BJ (cell line): ENCODE measurements around the gene KHSRP. TPM values are rescaled to one million over a fixed set of nuclear protein-coding genes. Genes with fewer than 3 reads are reported as not detected.
A peak's percentile ranks its signal among the peaks of the same experiment; 100 is the strongest.

Experiments used
- CTCF ChIA-PET: fragments of 350-600 bp; formaldehyde crosslinking; extraction: SDS; loops from one replicate; lab custom pipeline; 2021; ENCODE audit warnings: antibody characterized with exemption, inconsistent platforms; lab: Yijun Ruan, JAX
- POLR2A ChIA-PET: fragments of 300-600 bp; sonication (Branson Sonifier 250); formaldehyde crosslinking; extraction: SDS; loops from one replicate; lab custom pipeline; 2021; ENCODE audit warnings: antibody characterized with exemption; lab: Charles Lee
- DNase-seq: peaks from one replicate; pipeline ENCODE4 v3.0.0-alpha.2; 2011; ENCODE audit warnings: low read depth
- H3K27me3 ChIP-seq: 2 replicates; pipeline ENCODE4 v1.6.0; 2011; ENCODE audit warnings: low read length; ENCODE audit not compliant: control insufficient read depth, insufficient read depth
- H3K36me3 ChIP-seq: 2 replicates; pipeline ENCODE4 v1.5.1; 2011; ENCODE audit warnings: low read length; ENCODE audit not compliant: control insufficient read depth, insufficient read depth
- H3K4me3 ChIP-seq: 2 replicates; pipeline ENCODE4 v1.5.1; 2011; ENCODE audit warnings: low read depth, mild to moderate bottlenecking, control low read depth, low read length
- polyA plus RNA-seq: library from polyadenylated mRNA; depleted of rRNA; stranded (reverse); fragments of >200 nt; gene quantifications from 2 replicates; pipeline ENCODE4 v1.2.3, GENCODE V29; 2011
- TF ChIP-seq, protein P1 (sequence below): IDR thresholded peaks from 2 replicates; pipeline ENCODE4 v1.5.1; 2011; ENCODE audit warnings: low read depth, mild to moderate bottlenecking, control low read depth, inconsistent platforms, low read length, moderate library complexity; ENCODE audit not compliant: insufficient read depth

The KHSRP gene
- polyA plus RNA-seq, 1 experiment, result 68.7 TPM

- TF ChIP-seq, protein P1, sequence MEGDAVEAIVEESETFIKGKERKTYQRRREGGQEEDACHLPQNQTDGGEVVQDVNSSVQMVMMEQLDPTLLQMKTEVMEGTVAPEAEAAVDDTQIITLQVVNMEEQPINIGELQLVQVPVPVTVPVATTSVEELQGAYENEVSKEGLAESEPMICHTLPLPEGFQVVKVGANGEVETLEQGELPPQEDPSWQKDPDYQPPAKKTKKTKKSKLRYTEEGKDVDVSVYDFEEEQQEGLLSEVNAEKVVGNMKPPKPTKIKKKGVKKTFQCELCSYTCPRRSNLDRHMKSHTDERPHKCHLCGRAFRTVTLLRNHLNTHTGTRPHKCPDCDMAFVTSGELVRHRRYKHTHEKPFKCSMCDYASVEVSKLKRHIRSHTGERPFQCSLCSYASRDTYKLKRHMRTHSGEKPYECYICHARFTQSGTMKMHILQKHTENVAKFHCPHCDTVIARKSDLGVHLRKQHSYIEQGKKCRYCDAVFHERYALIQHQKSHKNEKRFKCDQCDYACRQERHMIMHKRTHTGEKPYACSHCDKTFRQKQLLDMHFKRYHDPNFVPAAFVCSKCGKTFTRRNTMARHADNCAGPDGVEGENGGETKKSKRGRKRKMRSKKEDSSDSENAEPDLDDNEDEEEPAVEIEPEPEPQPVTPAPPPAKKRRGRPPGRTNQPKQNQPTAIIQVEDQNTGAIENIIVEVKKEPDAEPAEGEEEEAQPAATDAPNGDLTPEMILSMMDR, result no peak
- no peak for DNase-seq
Observed at GRCh38 chr19:6413291-6413690, 11.3 kb downstream of the KHSRP start.

GRCh38 chr19:6412447-6413091, 12.0 kb downstream of the KHSRP start:
- POLR2A ChIA-PET, result no interaction called here
- Histone ChIP-seq H3K36me3 (peaks cover 31% of the 10 kb centered on the region), H3K4me3 (no peak overlapping the region), H3K27me3 (no peaks in the 10 kb centered on the region)
- DNase-seq, result no peak
- TF ChIP-seq, protein P1, result peak; percentile 59
- CTCF ChIA-PET, result interaction anchor here (1.3 to 1.9 kb wide), 3 partner anchors 8 to 11 kb away, joined by 5 to 6 read pairs (median 6); no protein-coding TSS in a partner anchor

More at GRCh38 chr19:6413291-6413690, 11.3 kb downstream of the KHSRP start:
- CTCF ChIA-PET, result no interaction called here
- peaks cover 39% of the 10 kb centered on the region for H3K36me3 ChIP-seq
- POLR2A ChIA-PET, result no interaction called here
- H3K27me3 ChIP-seq, result no peaks in the 10 kb centered on the region
- H3K4me3 ChIP-seq, result no peak overlapping the region

GRCh38 chr19:6412061-6412446, 12.6 kb downstream of the KHSRP start:
- Histone ChIP-seq H3K36me3 (peaks cover 26% of the 10 kb centered on the region), H3K27me3 (no peaks in the 10 kb centered on the region), H3K4me3 (no peak overlapping the region)
- POLR2A ChIA-PET, result no interaction called here
- TF ChIP-seq, protein P1, result no peak
- no peak for DNase-seq
- CTCF ChIA-PET, result interaction anchor here (1.3 to 1.9 kb wide), 3 partner anchors 8 to 10 kb away, joined by 5 to 6 read pairs (median 6); no protein-coding TSS in a partner anchor

DNA sequence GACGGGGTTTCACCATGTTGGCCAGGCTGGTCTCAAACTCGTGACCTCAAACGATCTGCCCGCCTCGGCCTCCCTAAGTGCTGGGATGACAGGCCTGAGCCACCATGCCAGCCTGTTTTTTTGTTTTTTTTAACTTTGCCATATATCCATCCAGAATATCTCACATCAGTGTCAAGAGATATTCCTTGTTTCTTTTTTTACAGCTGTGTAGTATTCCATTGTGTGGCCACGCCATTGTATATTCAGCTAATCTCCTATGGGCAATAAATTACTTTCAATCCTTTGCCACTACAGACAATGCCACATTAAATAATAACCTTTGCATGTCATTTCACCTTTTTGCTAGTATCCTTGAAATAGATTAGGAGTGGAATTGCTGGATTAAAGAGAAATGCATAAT, 15.3 kb downstream of the KHSRP start:
- POLR2A ChIA-PET, result no interaction called here
- H3K4me3 ChIP-seq, result no peak overlapping the region
- TF ChIP-seq, protein P1, result no peak
- peaks cover 9% of the 10 kb centered on the region for H3K36me3 ChIP-seq
- no peak for DNase-seq
- no peaks in the 10 kb centered on the region for H3K27me3 ChIP-seq
- CTCF ChIA-PET, result interaction anchor here (0.6 to 0.9 kb wide), 2 partner anchors 9 to 72 kb away, joined by 3 read pairs; no protein-coding TSS in a partner anchor

DNA sequence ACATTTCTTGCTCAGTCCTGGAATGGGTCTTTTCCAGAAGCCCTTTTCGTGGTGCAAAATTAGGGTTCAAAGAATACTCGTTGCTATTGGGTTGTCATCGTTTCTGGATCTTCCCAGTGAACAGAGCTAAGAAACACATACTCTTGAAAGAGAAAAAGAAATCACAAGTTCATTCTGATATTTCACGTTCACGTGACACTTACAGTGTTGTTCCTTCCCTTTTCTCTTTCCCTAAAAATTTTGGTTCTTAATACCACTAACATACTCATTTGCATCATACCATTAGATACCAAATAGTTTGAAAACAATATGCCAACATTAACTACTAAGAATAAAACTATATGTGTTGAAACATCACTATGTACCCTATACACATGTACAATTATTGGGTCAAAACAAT, 18.2 kb downstream of the KHSRP start:
- ChIA-PET POLR2A (no interaction called here), CTCF (no interaction called here)
- no peaks in the 10 kb centered on the region for H3K36me3 ChIP-seq
- DNase-seq, result no peak
- H3K27me3 ChIP-seq, result no peaks in the 10 kb centered on the region
- TF ChIP-seq, protein P1, result no peak
- H3K4me3 ChIP-seq, result no peak overlapping the region
